ENCODE measurements around the gene TFB1M.
"Not testable (repeated sequence)": the region's sequence is repeated elsewhere in the genome, so short reads cannot be mapped to it uniquely, and the experiment has no call there.

Gene TFB1M

DNA sequence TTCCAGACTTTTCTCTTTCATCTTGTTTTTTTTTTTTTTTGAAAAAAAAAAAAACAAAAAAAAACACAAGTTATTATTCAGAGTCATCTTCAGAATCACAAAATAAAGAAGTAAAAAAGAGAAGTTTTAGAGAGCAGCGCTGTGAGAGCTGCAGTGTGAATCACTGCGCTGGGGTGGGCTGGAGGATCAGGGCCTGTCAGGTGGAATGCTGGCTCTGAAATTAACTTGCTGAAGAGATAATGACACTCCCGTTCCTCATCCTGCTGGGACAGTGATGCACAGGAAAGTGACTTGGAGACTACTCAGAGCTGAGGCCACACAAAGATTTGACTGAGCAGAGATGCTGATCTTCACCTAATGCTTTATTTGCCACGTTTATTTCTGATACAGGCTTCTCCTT is 93.2 kb downstream of the TFB1M start:
- no peak for DNase-seq (ENCODE audit: low read depth)
- no peak overlapping the region for H3K4me3 ChIP-seq (ENCODE audit: low read depth, low read length)
- no peak for TF ChIP-seq CTCF (IDR thresholded peaks at IDR 0.05; ENCODE audit: insufficient read depth, low read depth, low read length, missing control alignments)

GRCh38 chr6:155219858-155220301 is 94.4 kb downstream of the TFB1M start:
- no peak for DNase-seq (ENCODE audit: low read depth)
- no peak for TF ChIP-seq CTCF (IDR thresholded peaks at IDR 0.05; ENCODE audit: insufficient read depth, low read depth, low read length, missing control alignments)
- no peak overlapping the region for H3K4me3 ChIP-seq (ENCODE audit: low read depth, low read length)

DNA sequence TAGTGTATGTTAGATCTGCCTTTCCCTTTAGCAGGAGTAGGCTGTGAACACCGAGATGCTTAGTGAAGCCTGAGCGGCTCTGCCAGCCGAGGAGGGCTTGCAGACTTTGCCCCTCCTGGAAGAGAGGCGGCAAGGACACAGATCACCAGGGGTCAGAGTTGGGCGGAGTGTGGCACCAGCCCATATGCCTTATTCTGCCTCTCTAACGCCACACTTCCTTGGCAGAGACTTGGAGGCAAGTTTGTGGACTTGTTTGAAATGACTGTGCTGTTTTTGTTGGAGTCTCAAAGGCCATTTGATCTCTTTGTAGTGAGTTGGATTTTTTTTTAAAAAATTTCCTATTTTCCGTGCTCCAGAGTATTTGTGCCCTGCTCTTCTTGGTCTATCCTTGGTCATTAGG is 95.0 kb downstream of the TFB1M start:
- TF ChIP-seq CTCF (IDR thresholded peaks at IDR 0.05; ENCODE audit: insufficient read depth, low read depth, low read length, missing control alignments), result no peak
- H3K4me3 ChIP-seq (ENCODE audit: low read depth, low read length), result no peak overlapping the region
- no peak for DNase-seq (ENCODE audit: low read depth)

DNA sequence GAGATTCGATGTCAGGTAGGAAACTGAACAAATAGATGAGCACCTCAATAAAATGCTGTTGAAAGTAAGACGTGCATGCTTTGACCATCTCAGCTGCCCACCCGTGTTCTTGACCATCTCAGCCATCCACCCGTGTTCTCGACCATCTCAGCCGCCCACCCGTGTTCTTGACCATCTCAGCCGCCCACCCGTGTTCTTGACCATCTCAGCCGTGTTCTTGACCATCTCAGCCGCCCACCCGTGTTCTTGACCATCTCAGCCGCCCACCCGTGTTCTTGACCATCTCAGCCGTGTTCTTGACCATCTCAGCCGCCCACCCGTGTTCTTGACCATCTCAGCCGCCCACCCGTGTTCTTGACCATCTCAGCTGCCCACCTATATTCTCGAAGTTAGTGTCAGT is 95.6 kb downstream of the TFB1M start:
- not testable (repeated sequence) for DNase-seq (ENCODE audit: low read depth); H3K4me3 ChIP-seq (ENCODE audit: low read depth, low read length)

DNA sequence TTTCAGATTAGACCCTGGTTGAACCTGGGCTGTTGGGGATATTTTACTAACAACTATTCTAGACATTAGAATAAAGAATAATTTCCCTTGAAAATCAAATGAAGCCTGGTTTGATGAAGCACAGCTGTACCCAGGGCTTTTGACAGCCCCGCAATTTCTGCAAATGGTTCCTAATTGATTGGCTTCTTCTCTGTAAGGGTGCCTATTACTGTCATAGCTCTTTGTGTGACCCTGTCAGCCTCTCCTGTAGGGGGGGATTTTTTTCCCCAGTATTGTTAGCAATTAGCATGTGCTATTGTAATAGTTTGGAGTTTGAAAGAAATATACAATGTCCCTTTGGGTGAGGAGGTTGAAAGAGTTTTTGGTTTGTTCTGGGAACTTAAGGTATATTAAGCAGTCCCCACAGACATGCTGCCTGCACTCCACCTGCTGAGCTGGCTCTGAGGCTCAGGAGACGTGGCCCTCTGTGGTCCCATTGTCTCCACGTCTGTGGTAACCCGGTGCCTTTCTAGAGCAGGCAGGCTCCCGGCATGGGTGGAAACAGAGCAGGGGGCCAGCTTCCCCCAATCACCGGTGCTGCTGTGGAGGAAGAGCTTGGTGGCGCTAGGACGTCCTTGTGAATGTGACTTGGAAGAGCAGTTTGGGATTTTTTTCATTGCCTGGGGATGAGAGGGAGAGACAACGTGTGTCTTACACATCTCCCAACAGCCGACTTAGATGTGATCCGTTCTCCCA is 97.8 kb downstream of the TFB1M start:
- TF ChIP-seq CTCF (IDR thresholded peaks at IDR 0.05; ENCODE audit: insufficient read depth, low read depth, low read length, missing control alignments), result no peak
- DNase-seq (ENCODE audit: low read depth), result no peak
- H3K4me3 ChIP-seq (ENCODE audit: low read depth, low read length), result no peak overlapping the region

- no peak for TF ChIP-seq CTCF (IDR thresholded peaks at IDR 0.05; ENCODE audit: insufficient read depth, low read depth, low read length, missing control alignments)
- DNase-seq (ENCODE audit: low read depth), result no peak
- H3K4me3 ChIP-seq (ENCODE audit: low read depth, low read length), result no peak overlapping the region
Measured at GRCh38 chr6:155215906-155216305, 98.4 kb downstream of the TFB1M start.

DNA sequence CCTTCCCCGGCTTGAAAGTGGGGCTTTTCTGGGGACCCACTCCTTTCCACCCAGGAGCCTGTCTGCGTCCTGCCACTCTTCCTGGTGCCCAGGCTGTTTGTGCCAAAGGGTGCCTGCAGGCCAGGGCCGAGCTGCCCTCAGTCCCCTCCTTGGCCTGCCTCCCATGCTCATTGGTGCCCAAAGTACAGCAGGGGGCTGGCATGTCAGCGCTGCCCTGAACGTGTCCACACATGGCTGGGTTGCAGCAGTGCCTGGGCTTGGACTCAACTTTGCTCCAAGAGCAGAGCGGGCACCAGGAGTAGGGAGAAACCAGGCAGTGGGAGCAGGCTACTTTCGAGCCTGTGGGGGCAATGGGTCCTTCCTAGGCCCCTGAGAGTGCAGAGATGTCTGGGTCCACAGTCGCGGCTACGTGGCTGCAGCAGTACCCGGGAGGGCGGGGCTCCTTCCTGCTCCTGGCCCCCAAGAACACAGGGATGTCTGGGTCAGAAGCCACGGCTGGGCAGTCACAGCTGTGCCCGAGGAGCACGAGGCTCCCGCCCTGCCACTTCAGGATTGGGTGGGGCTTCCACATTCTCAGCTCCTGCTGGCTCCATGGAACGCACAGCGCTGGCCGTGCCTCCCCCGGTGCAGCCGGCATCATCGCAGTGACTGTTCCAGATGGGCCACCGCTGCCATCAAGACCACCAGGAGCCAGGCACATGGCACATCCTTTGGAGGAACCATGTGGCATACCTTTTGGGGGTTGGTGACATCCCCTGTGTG is 100.5 kb downstream of the TFB1M start:
- no peak for DNase-seq (ENCODE audit: low read depth)
- no peak overlapping the region for H3K4me3 ChIP-seq (ENCODE audit: low read depth, low read length)
- no peak for TF ChIP-seq CTCF (IDR thresholded peaks at IDR 0.05; ENCODE audit: insufficient read depth, low read depth, low read length, missing control alignments)
